WTC11 (cell line): ENCODE results near the gene KIF14. TPM values are rescaled to one million over a fixed set of nuclear protein-coding genes. Genes with fewer than 3 reads are reported as not detected.

Source experiments
- ATAC-seq: fragments of 200-7000 bp; cut with Tn5 transposase; 2 replicates; pipeline ENCODE4 v1.10.0; 2021; ENCODE audit warnings: mild to moderate bottlenecking, moderate library complexity
- CTCF ChIA-PET: fragments of 300-600 bp; sonication (Branson Sonifier 250); formaldehyde crosslinking; loops from one replicate; lab custom pipeline; 2021; ENCODE audit warnings: antibody characterized with exemption; lab: Charles Lee
- POLR2A ChIA-PET: fragments of 350-600 bp; sonication (Branson Sonifier 250); formaldehyde crosslinking; loops from one replicate; lab custom pipeline; 2021; ENCODE audit warnings: antibody characterized with exemption; lab: Charles Lee
- DNase-seq: peaks from one replicate; pipeline ENCODE4 v3.0.0; 2021; ENCODE audit warnings: low spot score
- H3K27ac Mint-ChIP-seq: 2 replicates; pipeline ENCODE4 v1.8.0; 2021; ENCODE audit warnings: mixed read lengths
- H3K27me3 Mint-ChIP-seq: 2 replicates; pipeline ENCODE4 v1.8.0; 2021; ENCODE audit warnings: low read depth, mild to moderate bottlenecking, moderate library complexity, mixed read lengths
- H3K36me3 Mint-ChIP-seq: 2 replicates; pipeline ENCODE4 v1.8.0; 2021; ENCODE audit warnings: mixed read lengths
- H3K4me1 Mint-ChIP-seq: 2 replicates; pipeline ENCODE4 v1.8.0; 2022; ENCODE audit warnings: mixed read lengths
- H3K4me3 Mint-ChIP-seq: 2 replicates; pipeline ENCODE4 v1.8.0; 2021; ENCODE audit warnings: mild to moderate bottlenecking, moderate library complexity, mixed read lengths
- H3K9me3 Mint-ChIP-seq: 2 replicates; pipeline ENCODE4 v1.8.0; 2021; ENCODE audit warnings: mixed read lengths
- AFF4 ChIP-seq: sonication (generic); formaldehyde crosslinking; IDR thresholded peaks from 2 replicates; pipeline ENCODE4 v1.8.1; 2023; ENCODE audit warnings: mild to moderate bottlenecking, missing genetic modification reagents, borderline replicate concordance
- CREB1 ChIP-seq: sonication (generic); formaldehyde crosslinking; IDR thresholded peaks from 2 replicates; pipeline ENCODE4 v1.8.0; 2023; ENCODE audit warnings: mild to moderate bottlenecking, missing genetic modification reagents
- ELF4 ChIP-seq: sonication (generic); formaldehyde crosslinking; IDR thresholded peaks from 2 replicates; pipeline ENCODE4 v1.8.1; 2022; ENCODE audit warnings: low read depth, mild to moderate bottlenecking, moderate library complexity, missing genetic modification reagents
- ESRRA ChIP-seq: sonication (generic); formaldehyde crosslinking; IDR thresholded peaks from 2 replicates; pipeline ENCODE4 v1.8.1; 2022; ENCODE audit warnings: mild to moderate bottlenecking, missing genetic modification reagents, borderline replicate concordance
- IRF2 ChIP-seq: sonication (generic); formaldehyde crosslinking; IDR thresholded peaks from 2 replicates; pipeline ENCODE4 v1.8.0; 2022; ENCODE audit warnings: low read depth, missing genetic modification reagents, borderline replicate concordance
- JAZF1 ChIP-seq: fragments of 250-450 bp; sonication (Bioruptor Pico); IDR thresholded peaks from 2 replicates; pipeline ENCODE4 v1.9.0; 2021; ENCODE audit warnings: moderate library complexity, mild to moderate bottlenecking, inconsistent platforms
- JUN ChIP-seq: sonication (generic); formaldehyde crosslinking; IDR thresholded peaks from 2 replicates; pipeline ENCODE4 v1.8.0; 2023; ENCODE audit warnings: mild to moderate bottlenecking, missing genetic modification reagents
- MXD4 ChIP-seq: fragments of 250-450 bp; sonication (Bioruptor Pico); IDR thresholded peaks from 2 replicates; pipeline ENCODE4 v1.8.0; 2021; ENCODE audit warnings: mild to moderate bottlenecking, moderate library complexity, borderline replicate concordance
- OVOL2 ChIP-seq: fragments of 250-450 bp; sonication (Bioruptor Pico); IDR thresholded peaks from 2 replicates; pipeline ENCODE4 v1.9.0; 2021; ENCODE audit warnings: mild to moderate bottlenecking, borderline replicate concordance
- USF2 ChIP-seq: sonication (generic); formaldehyde crosslinking; IDR thresholded peaks from 2 replicates; pipeline ENCODE4 v1.8.1; 2023; ENCODE audit warnings: mild to moderate bottlenecking, missing genetic modification reagents, moderate library complexity
- ZNF232 ChIP-seq: sonication (generic); formaldehyde crosslinking; IDR thresholded peaks from 2 replicates; pipeline ENCODE4 v1.8.0; 2022; ENCODE audit warnings: mild to moderate bottlenecking, missing genetic modification reagents
- ZNF317 ChIP-seq: sonication (generic); formaldehyde crosslinking; IDR thresholded peaks from 2 replicates; pipeline ENCODE4 v1.8.1; 2023; ENCODE audit warnings: low read depth, mild to moderate bottlenecking, moderate library complexity, missing genetic modification reagents, borderline replicate concordance
- ZNF416 ChIP-seq: fragments of 250-450 bp; sonication (Bioruptor Pico); IDR thresholded peaks from 2 replicates; pipeline ENCODE4 v1.9.0; 2021; ENCODE audit warnings: mild to moderate bottlenecking, inconsistent platforms
- ZNF512 ChIP-seq: sonication (generic); formaldehyde crosslinking; IDR thresholded peaks from 2 replicates; pipeline ENCODE4 v1.8.1; 2022; ENCODE audit warnings: missing genetic modification reagents, borderline replicate concordance
- ZNF532 ChIP-seq: fragments of 250-450 bp; sonication (Bioruptor Pico); IDR thresholded peaks from 2 replicates; pipeline ENCODE4 v1.9.0; 2021; ENCODE audit warnings: mild to moderate bottlenecking, borderline replicate concordance
- total RNA-seq: library from RNA; stranded (reverse); gene quantifications from 3 replicates; pipeline ENCODE4 v1.2.3, GENCODE V29; 2021
- TF ChIP-seq, protein P1 (sequence below): sonication (generic); formaldehyde crosslinking; conservative IDR thresholded peaks from 2 replicates; pipeline ENCODE4 v1.8.1; 2023; ENCODE audit warnings: mild to moderate bottlenecking, low read depth, missing genetic modification reagents, moderate library complexity
- TF ChIP-seq, protein P2 (sequence below): sonication (generic); formaldehyde crosslinking; IDR thresholded peaks from 2 replicates; pipeline ENCODE4 v1.8.1; 2022; ENCODE audit warnings: low read depth, missing genetic modification reagents, borderline replicate concordance

The KIF14 gene
- total RNA-seq, 1 experiment from 2014 or later, result 24.4 TPM

DNA sequence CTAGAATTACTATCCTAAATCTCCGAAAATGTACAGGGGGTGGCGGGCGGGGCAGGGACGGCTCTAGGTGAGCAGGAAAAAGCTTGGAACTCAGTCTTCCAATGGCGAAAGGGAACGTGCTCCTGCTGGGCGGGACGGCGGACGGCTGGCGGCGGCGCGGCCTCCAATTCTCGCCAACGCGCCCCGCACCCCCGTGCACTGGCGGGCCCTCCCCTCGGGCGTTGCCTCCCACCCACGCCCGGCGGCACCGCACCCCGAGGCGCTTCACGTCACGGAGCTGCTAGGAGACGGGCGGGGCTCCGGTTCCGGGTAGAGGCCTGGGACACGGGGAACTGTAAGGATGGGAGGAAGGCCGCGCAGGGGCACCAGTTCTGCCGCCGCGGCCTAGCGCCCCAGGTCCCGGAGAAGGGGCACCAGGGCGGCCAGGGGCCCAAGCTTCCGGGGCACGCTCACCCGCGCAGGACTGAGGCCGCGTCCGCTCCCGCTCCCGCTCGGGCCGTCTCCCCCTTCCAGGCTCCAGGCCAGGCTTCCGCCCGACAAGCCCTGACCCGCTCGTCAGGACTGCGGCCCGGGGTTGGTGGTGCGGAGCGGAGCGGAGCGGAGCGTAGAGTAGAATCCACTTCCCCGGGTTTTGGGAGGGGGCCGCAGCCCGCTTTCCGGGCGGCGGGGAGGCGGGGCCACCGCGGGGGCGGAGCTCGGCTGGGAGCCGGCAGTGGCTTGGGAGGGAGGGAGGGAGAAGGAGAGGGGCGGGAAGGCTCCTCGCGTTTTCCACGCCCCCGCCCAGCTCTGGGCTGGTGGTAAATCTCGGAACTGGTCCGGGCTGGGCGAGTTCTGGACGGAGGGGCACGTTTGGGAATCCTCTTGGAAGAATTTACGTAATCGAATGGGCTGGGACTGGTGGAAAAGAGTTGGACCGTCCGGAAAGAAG, 49.0 kb upstream of the KIF14 start, which contains the start of gene DDX59 (continued):
- TF ChIP-seq, protein P1, sequence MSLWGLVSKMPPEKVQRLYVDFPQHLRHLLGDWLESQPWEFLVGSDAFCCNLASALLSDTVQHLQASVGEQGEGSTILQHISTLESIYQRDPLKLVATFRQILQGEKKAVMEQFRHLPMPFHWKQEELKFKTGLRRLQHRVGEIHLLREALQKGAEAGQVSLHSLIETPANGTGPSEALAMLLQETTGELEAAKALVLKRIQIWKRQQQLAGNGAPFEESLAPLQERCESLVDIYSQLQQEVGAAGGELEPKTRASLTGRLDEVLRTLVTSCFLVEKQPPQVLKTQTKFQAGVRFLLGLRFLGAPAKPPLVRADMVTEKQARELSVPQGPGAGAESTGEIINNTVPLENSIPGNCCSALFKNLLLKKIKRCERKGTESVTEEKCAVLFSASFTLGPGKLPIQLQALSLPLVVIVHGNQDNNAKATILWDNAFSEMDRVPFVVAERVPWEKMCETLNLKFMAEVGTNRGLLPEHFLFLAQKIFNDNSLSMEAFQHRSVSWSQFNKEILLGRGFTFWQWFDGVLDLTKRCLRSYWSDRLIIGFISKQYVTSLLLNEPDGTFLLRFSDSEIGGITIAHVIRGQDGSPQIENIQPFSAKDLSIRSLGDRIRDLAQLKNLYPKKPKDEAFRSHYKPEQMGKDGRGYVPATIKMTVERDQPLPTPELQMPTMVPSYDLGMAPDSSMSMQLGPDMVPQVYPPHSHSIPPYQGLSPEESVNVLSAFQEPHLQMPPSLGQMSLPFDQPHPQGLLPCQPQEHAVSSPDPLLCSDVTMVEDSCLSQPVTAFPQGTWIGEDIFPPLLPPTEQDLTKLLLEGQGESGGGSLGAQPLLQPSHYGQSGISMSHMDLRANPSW, result no peak
- 0 out of 2 replicates have a peak, but pooled peaks have one; percentile 51 for TF ChIP-seq CREB1 (CRISPR knock-in tag)

- peaks cover 12% of the 10 kb centered on the region for H3K36me3 Mint-ChIP-seq
- H3K27ac Mint-ChIP-seq, result peak overlapping the region; percentile 70
- no peak for DNase-seq
- peak overlapping the region; percentile 62 for H3K4me3 Mint-ChIP-seq
- H3K4me1 Mint-ChIP-seq, result peaks cover 40% of the 10 kb centered on the region
- H3K9me3 Mint-ChIP-seq, result no peaks in the 10 kb centered on the region
- H3K27me3 Mint-ChIP-seq, result no peaks in the 10 kb centered on the region
- POLR2A ChIA-PET, result interaction anchor here (0.5 to 2.5 kb wide), 5 partner anchors 37 to 76 kb away, joined by 4 to 17 read pairs (median 6); partner anchors contain the start of gene CAMSAP2
- CTCF ChIA-PET, result interaction anchor here (0.9 to 3.9 kb wide), 3 partner anchors 34 to 134 kb away, joined by 3 to 40 read pairs (median 6); partner anchors contain the start of gene KIF14
- ATAC-seq, result no peak
- TF ChIP-seq ELF4, result no peak
- no peak for TF ChIP-seq AFF4 (CRISPR knock-in tag)
- TF ChIP-seq JUN (CRISPR knock-in tag), result no peak
- TF ChIP-seq ZNF532, result no peak
- TF ChIP-seq, protein P2, sequence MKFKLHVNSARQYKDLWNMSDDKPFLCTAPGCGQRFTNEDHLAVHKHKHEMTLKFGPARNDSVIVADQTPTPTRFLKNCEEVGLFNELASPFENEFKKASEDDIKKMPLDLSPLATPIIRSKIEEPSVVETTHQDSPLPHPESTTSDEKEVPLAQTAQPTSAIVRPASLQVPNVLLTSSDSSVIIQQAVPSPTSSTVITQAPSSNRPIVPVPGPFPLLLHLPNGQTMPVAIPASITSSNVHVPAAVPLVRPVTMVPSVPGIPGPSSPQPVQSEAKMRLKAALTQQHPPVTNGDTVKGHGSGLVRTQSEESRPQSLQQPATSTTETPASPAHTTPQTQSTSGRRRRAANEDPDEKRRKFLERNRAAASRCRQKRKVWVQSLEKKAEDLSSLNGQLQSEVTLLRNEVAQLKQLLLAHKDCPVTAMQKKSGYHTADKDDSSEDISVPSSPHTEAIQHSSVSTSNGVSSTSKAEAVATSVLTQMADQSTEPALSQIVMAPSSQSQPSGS, result no peak
- TF ChIP-seq ESRRA (CRISPR knock-in tag), result no peak
- TF ChIP-seq USF2 (CRISPR knock-in tag), result no peak
- no peak for TF ChIP-seq ZNF416 (CRISPR knock-in tag)
- TF ChIP-seq OVOL2, result no peak
- no peak for TF ChIP-seq ZNF317 (CRISPR knock-in tag)
- no peak for TF ChIP-seq MXD4 (CRISPR knock-in tag)
- no peak for TF ChIP-seq JAZF1
- TF ChIP-seq IRF2 (CRISPR knock-in tag), result no peak
- TF ChIP-seq ZNF512, result no peak
- TF ChIP-seq ZNF232, result no peak
Measured at GRCh38 chr1:200668514-200669313, 48.2 kb upstream of the KIF14 start.
